Caco-2 (cell line): Measurements from ENCODE around the gene HERC4. TPM values are rescaled to one million over a fixed set of nuclear protein-coding genes. Genes with fewer than 3 reads are reported as not detected.

Experiments
- BruUV-seq: library from RNA; stranded (reverse); fragments of 400-500 nt; replicated peaks from 2 replicates; lab custom pipeline; 2021; lab: Mats Ljungman, UMichigan
- CTCF ChIA-PET: fragments of 300-600 bp; sonication (Branson Sonifier 250); formaldehyde crosslinking; loops from one replicate; lab custom pipeline; 2022; ENCODE audit warnings: antibody characterized with exemption; lab: Charles Lee
- POLR2A ChIA-PET: fragments of 300-600 bp; sonication (Branson Sonifier 250); formaldehyde crosslinking; loops from one replicate; lab custom pipeline; 2022; ENCODE audit warnings: antibody characterized with exemption; lab: Charles Lee
- DNase-seq, 2 experiments: peaks; one replicate each; pipeline versions ENCODE4 v3.0.0 to v3.0.0-alpha.2; 2020 to 2022
- H3K27me3 ChIP-seq: replicated peaks from 2 replicates; pipeline ENCODE4 v1.6.0; 2011; ENCODE audit warnings: low read length; ENCODE audit not compliant: control insufficient read depth, insufficient read depth
- H3K36me3 ChIP-seq: 2 replicates; pipeline ENCODE4 v1.5.1; 2011; ENCODE audit warnings: low read length; ENCODE audit not compliant: control insufficient read depth, insufficient read depth
- H3K4me1 ChIP-seq: fragments of 250-450 bp; sonication (Bioruptor Pico); 2 replicates; pipeline ENCODE4 v1.5.1; 2020; ENCODE audit warnings: mild to moderate bottlenecking
- H3K4me3 ChIP-seq: 2 replicates; pipeline ENCODE4 v1.5.1; 2011; ENCODE audit warnings: low read depth, mild to moderate bottlenecking, control low read depth, low read length
- H3K9me3 ChIP-seq: fragments of 250-450 bp; sonication (Bioruptor Pico); 2 replicates; pipeline ENCODE4 v1.5.1; 2020; ENCODE audit warnings: mild to moderate bottlenecking, moderate library complexity
- H3K27ac Mint-ChIP-seq: one replicate; pipeline ENCODE4 v1.8.0; 2022; ENCODE audit warnings: mixed read lengths; ENCODE audit not compliant: unreplicated experiment
- H3K27me3 Mint-ChIP-seq: one replicate; pipeline ENCODE4 v1.8.0; 2022; ENCODE audit warnings: mixed read lengths; ENCODE audit not compliant: insufficient read depth, unreplicated experiment
- H3K36me3 Mint-ChIP-seq: one replicate; pipeline ENCODE4 v1.8.0; 2022; ENCODE audit warnings: mild to moderate bottlenecking, mixed read lengths; ENCODE audit not compliant: insufficient read depth, unreplicated experiment
- H3K4me1 Mint-ChIP-seq: one replicate; pipeline ENCODE4 v1.8.0; 2022; ENCODE audit warnings: low read depth, mixed read lengths; ENCODE audit not compliant: unreplicated experiment
- H3K4me3 Mint-ChIP-seq: one replicate; pipeline ENCODE4 v1.8.0; 2022; ENCODE audit warnings: mild to moderate bottlenecking, moderate library complexity, mixed read lengths; ENCODE audit not compliant: unreplicated experiment
- H3K9me3 Mint-ChIP-seq: one replicate; pipeline ENCODE4 v1.8.0; 2022; ENCODE audit warnings: mixed read lengths; ENCODE audit not compliant: unreplicated experiment
- intact Hi-C: fragments of 100-400 bp; cut with micrococcal nuclease; formaldehyde crosslinking; loops from one replicate; pipeline ENCODE4 v1.10.0; 2022; ENCODE audit not compliant: unreplicated experiment
- total RNA-seq: library from RNA; stranded (reverse); gene quantifications from 2 replicates; pipeline ENCODE4 v1.2.3, GENCODE V29; 2022
- TF ChIP-seq, protein P1 (sequence below), 2 experiments: fragments of 200-600 bp in 1 of 2; IDR thresholded peaks; 1 replicate in 1 of 2; 2 replicates in 1 of 2; pipeline versions ENCODE4 v1.5.1 to v1.8.0; 2011 to 2022; ENCODE audit warnings: antibody characterized with exemption in 1 of 2, control low read depth in 1 of 2, inconsistent platforms in 1 of 2, low read depth in 1 of 2, low read length in 1 of 2, mild to moderate bottlenecking in 1 of 2, moderate library complexity in 1 of 2; ENCODE audit not compliant: insufficient read depth in 1 of 2, severe bottlenecking in 1 of 2, unreplicated experiment in 1 of 2

HERC4 gene
- total RNA-seq, 1 experiment from 2014 or later: 59.4 TPM

DNA sequence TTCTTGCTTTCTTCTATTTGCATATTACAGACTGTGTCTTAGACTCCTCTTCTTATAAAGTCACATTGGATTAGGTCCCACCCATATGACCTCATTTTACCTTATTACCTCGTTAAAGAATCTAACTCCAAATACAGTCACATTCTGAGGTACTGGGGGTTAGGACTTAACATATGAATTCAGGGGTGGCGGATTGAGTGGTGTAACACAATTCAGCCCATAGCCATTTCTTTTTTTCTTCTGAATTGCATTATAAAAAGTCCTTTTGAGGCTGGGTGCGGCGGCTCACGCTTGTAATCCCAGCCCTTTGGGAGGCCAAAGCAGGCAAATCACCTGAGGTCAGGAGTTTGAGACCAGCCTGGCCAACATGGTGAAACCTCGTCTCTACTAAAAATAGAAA is 6.8 kb upstream of the HERC4 start:
- H3K27me3 ChIP-seq: no peaks in the 10 kb centered on the region
- no peaks in the 10 kb centered on the region for H3K36me3 Mint-ChIP-seq
- TF ChIP-seq, protein P1, sequence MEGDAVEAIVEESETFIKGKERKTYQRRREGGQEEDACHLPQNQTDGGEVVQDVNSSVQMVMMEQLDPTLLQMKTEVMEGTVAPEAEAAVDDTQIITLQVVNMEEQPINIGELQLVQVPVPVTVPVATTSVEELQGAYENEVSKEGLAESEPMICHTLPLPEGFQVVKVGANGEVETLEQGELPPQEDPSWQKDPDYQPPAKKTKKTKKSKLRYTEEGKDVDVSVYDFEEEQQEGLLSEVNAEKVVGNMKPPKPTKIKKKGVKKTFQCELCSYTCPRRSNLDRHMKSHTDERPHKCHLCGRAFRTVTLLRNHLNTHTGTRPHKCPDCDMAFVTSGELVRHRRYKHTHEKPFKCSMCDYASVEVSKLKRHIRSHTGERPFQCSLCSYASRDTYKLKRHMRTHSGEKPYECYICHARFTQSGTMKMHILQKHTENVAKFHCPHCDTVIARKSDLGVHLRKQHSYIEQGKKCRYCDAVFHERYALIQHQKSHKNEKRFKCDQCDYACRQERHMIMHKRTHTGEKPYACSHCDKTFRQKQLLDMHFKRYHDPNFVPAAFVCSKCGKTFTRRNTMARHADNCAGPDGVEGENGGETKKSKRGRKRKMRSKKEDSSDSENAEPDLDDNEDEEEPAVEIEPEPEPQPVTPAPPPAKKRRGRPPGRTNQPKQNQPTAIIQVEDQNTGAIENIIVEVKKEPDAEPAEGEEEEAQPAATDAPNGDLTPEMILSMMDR (IDR thresholded peaks at IDR 0.05; ENCODE audit: insufficient read depth in 1 of 2, low read depth in 1 of 2, low read length in 1 of 2, severe bottlenecking in 1 of 2, unreplicated experiment in 1 of 2): no peak
- peaks cover 7% of the 10 kb centered on the region for H3K4me1 ChIP-seq
- H3K4me1 Mint-ChIP-seq: peaks cover 10% of the 10 kb centered on the region
- no peaks in the 10 kb centered on the region for H3K36me3 ChIP-seq
- BruUV-seq: no TSS peak
- intact Hi-C loops: no loop called here
- H3K4me3 Mint-ChIP-seq: no peak overlapping the region
- ChIA-PET CTCF (no interaction called here), POLR2A (no interaction called here)
- H3K27me3 Mint-ChIP-seq: peaks cover 3% of the 10 kb centered on the region
- H3K4me3 ChIP-seq: no peak overlapping the region
- no peak overlapping the region for H3K27ac Mint-ChIP-seq
- DNase-seq: no peak
- no peaks in the 10 kb centered on the region for H3K9me3 Mint-ChIP-seq
- no peaks in the 10 kb centered on the region for H3K9me3 ChIP-seq

DNA sequence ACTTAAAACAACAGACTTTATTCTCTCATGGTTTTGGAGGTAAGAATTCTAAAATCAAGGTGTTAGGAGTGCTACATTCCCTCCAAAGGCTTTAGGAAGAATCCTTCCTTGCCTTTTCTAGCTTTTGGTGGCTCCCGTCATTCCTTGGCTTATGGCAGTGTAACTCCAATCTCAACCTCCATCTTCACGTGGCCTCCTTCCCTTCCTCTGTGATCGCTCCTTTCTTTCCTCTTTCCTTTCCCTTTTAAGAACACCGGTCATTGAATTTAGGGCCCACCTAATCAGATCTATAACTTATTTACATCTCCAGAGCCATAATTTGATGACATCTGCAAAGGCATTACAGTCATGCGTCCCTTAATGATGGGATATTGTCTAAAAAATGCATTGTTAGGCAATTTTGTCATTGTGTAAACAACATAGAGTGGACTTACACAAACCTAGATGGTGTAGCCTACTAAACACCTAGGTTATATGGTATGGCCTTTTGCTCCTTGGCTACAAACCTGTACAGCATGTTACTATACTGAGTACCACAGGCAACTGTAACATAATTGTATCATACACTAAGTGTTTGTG is 5.9 kb upstream of the HERC4 start:
- BruUV-seq: no TSS peak
- ChIA-PET POLR2A (no interaction called here), CTCF (no interaction called here)
- intact Hi-C loops: no loop called here
- Mint-ChIP-seq H3K27ac (no peak overlapping the region), H3K9me3 (no peaks in the 10 kb centered on the region), H3K4me1 (peaks cover 2% of the 10 kb centered on the region), H3K4me3 (no peak overlapping the region), H3K27me3 (peaks cover 3% of the 10 kb centered on the region), H3K36me3 (no peaks in the 10 kb centered on the region)
- TF ChIP-seq, protein P1 (IDR thresholded peaks at IDR 0.05; ENCODE audit: insufficient read depth in 1 of 2, low read depth in 1 of 2, low read length in 1 of 2, severe bottlenecking in 1 of 2, unreplicated experiment in 1 of 2): no peak
- Histone ChIP-seq H3K4me3 (no peak overlapping the region), H3K9me3 (no peaks in the 10 kb centered on the region), H3K4me1 (peaks cover 5% of the 10 kb centered on the region), H3K27me3 (no peaks in the 10 kb centered on the region), H3K36me3 (no peaks in the 10 kb centered on the region)
- no peak for DNase-seq

DNA sequence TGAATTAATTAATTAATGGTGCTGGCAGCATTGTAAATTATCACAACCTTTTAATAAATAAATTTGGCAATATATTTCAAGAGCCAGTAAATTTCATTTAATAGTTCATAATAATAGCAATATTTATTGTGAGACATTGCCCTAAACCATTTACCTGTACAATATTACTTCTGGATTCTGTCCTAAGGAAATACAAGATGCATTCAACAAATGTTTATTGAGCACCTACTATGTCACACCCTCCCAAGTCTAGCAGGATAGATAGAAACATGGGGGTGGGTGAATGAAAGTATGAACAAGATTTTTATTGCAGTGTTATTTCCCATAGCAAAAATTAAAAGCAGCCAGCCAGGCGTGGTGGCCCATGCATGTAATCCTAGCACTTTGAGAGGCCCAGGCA is 4.4 kb upstream of the HERC4 start:
- H3K27me3 ChIP-seq: no peaks in the 10 kb centered on the region
- no peak for DNase-seq
- peaks cover 9% of the 10 kb centered on the region for H3K36me3 Mint-ChIP-seq
- H3K4me1 ChIP-seq: peaks cover 10% of the 10 kb centered on the region
- no peak overlapping the region for H3K4me3 ChIP-seq
- CTCF ChIA-PET: no interaction called here
- POLR2A ChIA-PET: no interaction called here
- no peaks in the 10 kb centered on the region for H3K4me1 Mint-ChIP-seq
- no peaks in the 10 kb centered on the region for H3K36me3 ChIP-seq
- no peaks in the 10 kb centered on the region for H3K9me3 Mint-ChIP-seq
- H3K9me3 ChIP-seq: no peaks in the 10 kb centered on the region
- intact Hi-C loops: loop anchor here (10.0 kb wide), 1 partner anchor 195 kb away; the partner anchor contains the start of gene SIRT1
- TF ChIP-seq, protein P1 (IDR thresholded peaks at IDR 0.05; ENCODE audit: insufficient read depth in 1 of 2, low read depth in 1 of 2, low read length in 1 of 2, severe bottlenecking in 1 of 2, unreplicated experiment in 1 of 2): no peak
- H3K4me3 Mint-ChIP-seq: no peak overlapping the region
- no peak overlapping the region for H3K27ac Mint-ChIP-seq
- BruUV-seq: no TSS peak
- peaks cover 3% of the 10 kb centered on the region for H3K27me3 Mint-ChIP-seq
